Mucosa of stomach (tissue), 1 donor: ENCODE measurements around the gene OR12D3.

Experiments
- H3K27me3 ChIP-seq: one replicate; pipeline ENCODE4 v1.7.0; 2013; ENCODE audit warnings: mild to moderate bottlenecking, low read length; ENCODE audit not compliant: control insufficient read depth, insufficient read depth
- H3K36me3 ChIP-seq: one replicate; pipeline ENCODE4 v1.7.0; 2013; ENCODE audit warnings: low read length; ENCODE audit not compliant: control insufficient read depth, insufficient read depth
- H3K4me1 ChIP-seq: one replicate; pipeline ENCODE4 v1.7.0; 2013; ENCODE audit warnings: mild to moderate bottlenecking, low read length; ENCODE audit not compliant: control insufficient read depth, insufficient read depth
- H3K4me3 ChIP-seq: one replicate; pipeline ENCODE4 v1.7.0; 2013; ENCODE audit warnings: low read length
- H3K9ac ChIP-seq: one replicate; pipeline ENCODE4 v1.7.0; 2013; ENCODE audit warnings: mild to moderate bottlenecking, low read length, moderate library complexity
- H3K9me3 ChIP-seq: one replicate; pipeline ENCODE4 v1.7.0; 2013; ENCODE audit warnings: mild to moderate bottlenecking, low read length, moderate library complexity; ENCODE audit not compliant: control insufficient read depth
- donor health status: Pancreatic carcinoma.

The OR12D3 gene

DNA sequence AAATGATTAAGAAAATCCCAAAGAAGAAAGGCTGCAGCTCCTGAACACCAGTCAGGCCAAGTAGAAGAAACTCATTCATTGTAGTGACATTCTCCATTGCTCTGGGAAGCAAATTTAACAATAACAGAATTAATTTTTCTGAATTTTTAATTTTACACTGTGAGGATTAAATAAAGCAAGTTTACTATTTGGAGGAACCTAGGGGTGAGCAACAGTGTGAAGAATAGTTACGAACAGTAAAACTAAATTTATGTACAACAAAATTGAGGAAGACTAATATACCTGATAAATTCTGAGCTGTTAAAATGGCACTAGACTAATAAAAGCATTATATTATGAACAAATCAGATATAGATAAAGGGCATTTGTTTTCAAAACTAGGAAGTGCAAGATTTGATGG, at the start of gene OR12D3:
OR12D3 (minus strand) TSS at position 101 of the 400 bp plus-strand sequence; CDS start at position 97, 4 bp downstream.
- no peaks in the 10 kb centered on the region for H3K9me3 ChIP-seq
- no peak within 1 kb of the TSS for H3K4me3 ChIP-seq
- no peaks in the 10 kb centered on the region for H3K36me3 ChIP-seq
- no peaks in the 10 kb centered on the region for H3K27me3 ChIP-seq
- no peaks in the 10 kb centered on the region for H3K4me1 ChIP-seq
- no peak within 1 kb of the TSS for H3K9ac ChIP-seq

DNA sequence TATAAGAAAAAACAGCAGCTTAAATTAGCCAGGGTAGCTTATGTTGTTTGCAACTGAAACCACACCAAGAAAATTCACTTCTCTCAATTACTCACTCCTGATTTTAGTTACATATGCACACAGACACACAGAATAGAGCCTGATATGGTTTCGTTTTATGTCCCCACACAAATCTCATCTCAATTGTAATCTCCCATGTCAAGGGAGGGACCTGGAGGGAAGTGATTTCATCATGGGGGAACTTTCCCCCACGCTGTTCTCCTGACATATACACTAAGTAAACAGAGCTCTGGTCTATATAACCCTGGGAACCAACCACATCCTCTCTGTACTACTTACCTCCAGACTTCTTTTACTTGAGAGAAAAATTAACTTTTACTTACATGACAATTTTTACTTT, 49.5 kb upstream of the OR12D3 start:
- Histone ChIP-seq H3K9me3 (no peaks in the 10 kb centered on the region), H3K4me1 (no peaks in the 10 kb centered on the region), H3K36me3 (no peaks in the 10 kb centered on the region), H3K4me3 (no peak overlapping the region), H3K9ac (no peak overlapping the region), H3K27me3 (no peaks in the 10 kb centered on the region)

DNA sequence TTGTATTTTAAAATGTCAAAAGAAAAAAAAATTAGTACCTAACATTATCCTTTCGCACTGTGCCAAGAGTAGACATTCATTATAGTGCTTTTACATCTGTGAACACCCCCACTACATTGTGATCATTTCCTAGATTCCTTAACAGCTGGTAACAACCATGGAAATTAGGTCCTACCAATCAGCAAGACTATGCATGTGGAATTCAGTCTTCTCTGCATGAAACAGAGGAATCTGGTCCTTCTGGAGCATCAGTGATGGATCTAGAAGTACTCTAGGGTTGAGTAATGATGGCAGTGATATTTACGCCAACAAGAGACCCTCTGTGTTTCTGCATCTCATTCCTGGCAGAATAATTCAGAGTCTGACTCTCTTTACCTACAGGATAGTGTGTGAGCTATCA, 49.1 kb upstream of the OR12D3 start:
- H3K4me3 ChIP-seq = no peak overlapping the region
- no peaks in the 10 kb centered on the region for H3K9me3 ChIP-seq
- H3K9ac ChIP-seq = no peak overlapping the region
- H3K4me1 ChIP-seq = no peaks in the 10 kb centered on the region
- no peaks in the 10 kb centered on the region for H3K27me3 ChIP-seq
- no peaks in the 10 kb centered on the region for H3K36me3 ChIP-seq

DNA sequence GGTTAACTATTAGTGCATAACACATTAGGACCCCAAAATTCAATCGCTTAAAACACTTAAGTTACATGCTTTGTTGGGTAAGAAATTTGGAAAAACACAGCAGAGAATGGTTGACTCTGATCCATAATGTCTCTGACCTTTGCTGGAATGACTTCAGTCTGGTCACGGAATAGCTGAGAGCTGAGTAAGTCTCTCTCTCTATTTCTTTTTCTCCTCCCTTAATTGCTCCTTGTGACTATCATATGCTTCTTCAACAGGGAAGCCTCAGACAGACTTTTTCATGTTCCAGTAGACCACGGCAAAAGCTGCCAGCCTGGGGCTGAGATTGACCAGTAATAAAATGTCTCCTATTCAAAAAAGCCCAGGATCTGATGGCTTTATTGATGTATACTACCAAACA, 44.4 kb upstream of the OR12D3 start:
- Histone ChIP-seq H3K27me3 (no peaks in the 10 kb centered on the region), H3K9me3 (no peaks in the 10 kb centered on the region), H3K4me1 (no peaks in the 10 kb centered on the region), H3K9ac (no peak overlapping the region), H3K4me3 (no peak overlapping the region), H3K36me3 (no peaks in the 10 kb centered on the region)

DNA sequence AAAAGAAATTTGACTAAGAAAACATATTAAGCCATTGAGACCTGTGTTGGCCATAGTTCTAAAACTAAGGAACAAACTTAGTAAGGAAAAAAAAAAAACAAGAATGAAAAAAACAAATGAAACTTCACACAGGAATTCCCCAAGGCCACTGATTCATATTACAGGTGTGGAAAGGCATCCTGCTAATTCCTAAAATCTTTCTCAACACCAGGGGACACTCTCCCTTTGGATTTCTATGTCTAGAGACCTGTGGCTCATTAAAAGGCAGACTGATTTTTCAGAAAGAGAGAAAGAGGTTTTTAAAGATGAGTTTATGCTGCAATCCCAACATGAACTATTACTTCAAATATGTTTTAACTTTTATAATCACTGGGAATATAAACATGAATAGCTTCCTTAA, 39.5 kb upstream of the OR12D3 start, which contains the start of gene OR12D1:
OR12D1 (plus strand) TSS at position 341 of the 400 bp plus-strand sequence.
- no peaks in the 10 kb centered on the region for H3K36me3 ChIP-seq
- no peaks in the 10 kb centered on the region for H3K4me1 ChIP-seq

GRCh38 chr6:29403801-29404200, 28.7 kb upstream of the OR12D3 start:
- H3K9me3 ChIP-seq = no peaks in the 10 kb centered on the region
- no peaks in the 10 kb centered on the region for H3K4me1 ChIP-seq

More for the DNA sequence above, 39.5 kb upstream of the OR12D3 start, which contains the start of gene OR12D1:
- no peak within 1 kb of the TSS for H3K9ac ChIP-seq
- no peak within 1 kb of the TSS for H3K4me3 ChIP-seq
- H3K9me3 ChIP-seq = no peaks in the 10 kb centered on the region
- H3K27me3 ChIP-seq = no peaks in the 10 kb centered on the region

GRCh38 chr6:29399525-29399924, 24.4 kb upstream of the OR12D3 start:
- Histone ChIP-seq H3K9me3 (no peaks in the 10 kb centered on the region), H3K36me3 (no peaks in the 10 kb centered on the region), H3K27me3 (no peaks in the 10 kb centered on the region), H3K9ac (no peak overlapping the region), H3K4me1 (no peaks in the 10 kb centered on the region), H3K4me3 (no peak overlapping the region)

More at GRCh38 chr6:29403801-29404200, 28.7 kb upstream of the OR12D3 start:
- no peaks in the 10 kb centered on the region for H3K36me3 ChIP-seq
- H3K4me3 ChIP-seq = no peak overlapping the region
- H3K27me3 ChIP-seq = no peaks in the 10 kb centered on the region
- no peak overlapping the region for H3K9ac ChIP-seq

DNA sequence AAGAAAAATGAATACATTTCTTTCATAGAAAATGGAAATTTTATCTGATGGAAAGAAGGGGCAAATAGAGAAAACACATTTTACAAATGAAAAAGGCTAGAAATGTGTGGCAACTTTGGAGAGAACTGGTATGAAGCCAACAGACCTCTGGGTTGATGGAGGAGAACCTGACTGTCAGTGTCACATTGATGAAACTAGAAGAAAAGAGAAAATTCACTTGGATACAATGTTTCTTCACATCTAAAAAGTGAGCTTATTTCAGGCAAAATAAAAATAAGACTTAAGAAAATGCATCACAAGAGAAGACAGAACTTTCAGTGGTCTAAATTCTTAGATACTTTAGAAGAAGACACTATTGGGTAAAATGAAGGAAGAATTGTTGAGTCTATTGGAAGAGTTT, 20.2 kb upstream of the OR12D3 start, which contains the start of gene OR12D2:
OR12D2 (plus strand) TSS at position 301 of the 400 bp plus-strand sequence. CDS start 1,069 bp downstream, outside the sequence.
- Histone ChIP-seq H3K4me1 (no peaks in the 10 kb centered on the region), H3K36me3 (no peaks in the 10 kb centered on the region), H3K27me3 (no peaks in the 10 kb centered on the region), H3K9me3 (no peaks in the 10 kb centered on the region), H3K9ac (no peak within 1 kb of the TSS), H3K4me3 (no peak within 1 kb of the TSS)

GRCh38 chr6:29388533-29388932, 13.4 kb upstream of the OR12D3 start:
- H3K27me3 ChIP-seq = no peaks in the 10 kb centered on the region
- H3K4me1 ChIP-seq = no peaks in the 10 kb centered on the region
- H3K9me3 ChIP-seq = no peaks in the 10 kb centered on the region
- no peak overlapping the region for H3K4me3 ChIP-seq
- H3K36me3 ChIP-seq = no peaks in the 10 kb centered on the region
- H3K9ac ChIP-seq = no peak overlapping the region

- no peak overlapping the region for H3K4me3 ChIP-seq
- H3K36me3 ChIP-seq = no peaks in the 10 kb centered on the region
- H3K27me3 ChIP-seq = no peaks in the 10 kb centered on the region
- no peak overlapping the region for H3K9ac ChIP-seq
- H3K4me1 ChIP-seq = no peaks in the 10 kb centered on the region
- no peaks in the 10 kb centered on the region for H3K9me3 ChIP-seq
Measured at GRCh38 chr6:29376003-29376402, 912 bp upstream of the OR12D3 start.

GRCh38 chr6:29368765-29369164, 6.3 kb downstream of the OR12D3 start, which contains the start of gene OR5V1:
OR5V1 (minus strand) TSS chr6:29368865; CDS start chr6:29356195, 12,670 bp downstream.
- Histone ChIP-seq H3K36me3 (no peaks in the 10 kb centered on the region), H3K4me3 (no peak within 1 kb of the TSS), H3K9me3 (no peaks in the 10 kb centered on the region), H3K9ac (no peak within 1 kb of the TSS), H3K27me3 (no peaks in the 10 kb centered on the region), H3K4me1 (no peaks in the 10 kb centered on the region)

GRCh38 chr6:29355603-29356002, 19.5 kb downstream of the OR12D3 start:
- Histone ChIP-seq H3K9me3 (no peaks in the 10 kb centered on the region), H3K27me3 (no peaks in the 10 kb centered on the region), H3K36me3 (no peaks in the 10 kb centered on the region), H3K4me1 (no peaks in the 10 kb centered on the region), H3K4me3 (no peak overlapping the region), H3K9ac (no peak overlapping the region)

DNA sequence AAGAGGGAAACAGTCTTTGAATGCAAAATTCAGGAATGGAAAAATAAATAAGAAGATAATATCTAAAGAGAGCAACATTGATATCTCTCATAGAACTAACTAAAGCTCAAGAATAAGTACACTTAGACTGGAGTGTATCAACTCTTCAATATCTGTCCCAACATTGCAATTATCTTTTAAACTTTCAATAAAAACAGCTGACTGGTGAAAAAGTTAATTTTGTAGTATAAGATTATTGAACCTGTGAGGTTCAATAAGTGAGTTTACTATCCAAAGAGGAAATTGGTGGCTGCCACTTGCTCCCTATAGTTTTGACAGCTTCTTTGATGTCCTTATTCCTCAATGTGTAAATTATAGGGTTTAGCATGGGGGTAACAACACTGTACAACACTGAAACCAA, 20.1 kb downstream of the OR12D3 start:
- H3K36me3 ChIP-seq = no peaks in the 10 kb centered on the region
- H3K4me3 ChIP-seq = no peak overlapping the region
- no peaks in the 10 kb centered on the region for H3K4me1 ChIP-seq
- H3K9me3 ChIP-seq = no peaks in the 10 kb centered on the region
- H3K27me3 ChIP-seq = no peaks in the 10 kb centered on the region
- no peak overlapping the region for H3K9ac ChIP-seq
